ENCODE data around the gene GNAT1.

Gene GNAT1

DNA sequence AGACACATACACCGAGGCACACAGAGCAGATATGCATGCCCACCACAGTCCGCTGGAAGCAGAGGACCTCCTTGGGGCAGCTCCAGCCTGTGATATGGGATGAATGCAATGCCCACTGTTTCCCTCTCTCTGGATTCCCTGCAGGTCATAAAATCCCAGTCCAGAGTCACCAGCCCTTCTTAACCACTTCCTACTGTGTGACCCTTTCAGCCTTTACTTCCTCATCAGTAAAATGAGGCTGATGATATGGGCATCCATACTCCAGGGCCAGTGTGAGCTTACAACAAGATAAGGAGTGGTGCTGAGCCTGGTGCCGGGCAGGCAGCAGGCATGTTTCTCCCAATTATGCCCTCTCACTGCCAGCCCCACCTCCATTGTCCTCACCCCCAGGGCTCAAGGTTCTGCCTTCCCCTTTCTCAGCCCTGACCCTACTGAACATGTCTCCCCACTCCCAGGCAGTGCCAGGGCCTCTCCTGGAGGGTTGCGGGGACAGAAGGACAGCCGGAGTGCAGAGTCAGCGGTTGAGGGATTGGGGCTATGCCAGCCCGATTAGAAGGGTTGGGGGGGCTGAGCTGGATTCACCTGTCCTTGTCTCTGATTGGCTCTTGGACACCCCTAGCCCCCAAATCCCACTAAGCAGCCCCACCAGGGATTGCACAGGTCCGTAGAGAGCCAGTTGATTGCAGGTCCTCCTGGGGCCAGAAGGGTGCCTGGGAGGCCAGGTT lies at the start of gene GNAT1:
Gene GNAT1 (plus strand): TSS at position 675 of the 725 bp plus-strand sequence. CDS start 116 bp downstream, outside the sequence.
- DNase-seq, result no peak

DNA sequence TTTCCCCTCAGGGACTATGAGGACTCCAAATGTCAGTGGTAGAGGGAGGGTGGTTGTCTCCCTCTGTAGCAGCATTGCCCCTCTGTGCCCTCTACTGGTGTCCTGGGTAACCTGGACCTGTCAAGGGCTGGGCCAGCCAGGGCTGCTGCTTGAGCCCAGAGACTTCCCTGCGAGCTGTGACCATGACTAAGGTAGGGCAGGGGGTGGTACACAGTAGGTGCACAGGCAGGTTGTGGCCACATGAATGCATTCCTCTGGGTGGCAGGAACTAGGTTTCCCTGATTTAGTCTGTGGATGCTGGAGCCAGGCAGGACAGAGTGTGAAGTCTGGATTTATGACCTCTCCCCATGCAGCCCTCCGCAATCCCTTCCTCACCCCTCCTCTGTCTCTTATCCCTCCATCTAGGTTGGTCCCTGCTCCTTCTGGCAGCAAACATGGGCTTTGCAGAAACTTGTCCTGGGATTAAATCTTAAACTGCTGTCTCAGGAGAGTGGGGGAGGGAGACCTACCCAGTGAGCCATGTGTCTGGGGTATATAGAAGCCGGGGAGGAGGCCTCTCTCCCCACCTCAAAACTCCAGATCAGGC lies 45.0 kb upstream of the GNAT1 start:
- DNase-seq, result no peak

DNA sequence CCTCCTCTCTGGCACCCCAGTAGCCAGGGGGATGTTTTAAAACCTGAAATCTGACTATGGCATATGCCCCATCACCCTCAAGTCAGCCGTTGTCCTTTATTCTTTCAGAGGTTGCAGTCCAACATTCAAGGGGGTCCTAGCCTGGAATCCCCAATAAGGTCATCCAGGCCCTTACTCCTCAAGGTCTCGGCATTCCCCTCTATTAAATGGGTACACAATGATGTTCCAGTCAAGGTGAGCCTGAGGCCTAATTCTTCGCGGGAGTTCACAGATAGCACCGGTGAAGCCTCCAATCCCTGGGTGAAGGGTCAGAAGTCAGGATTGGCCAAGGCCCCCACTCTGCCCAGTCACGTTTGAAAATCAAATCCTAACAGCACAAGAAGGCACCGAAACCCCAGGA lies 44.4 kb upstream of the GNAT1 start:
- no peak for DNase-seq

DNA sequence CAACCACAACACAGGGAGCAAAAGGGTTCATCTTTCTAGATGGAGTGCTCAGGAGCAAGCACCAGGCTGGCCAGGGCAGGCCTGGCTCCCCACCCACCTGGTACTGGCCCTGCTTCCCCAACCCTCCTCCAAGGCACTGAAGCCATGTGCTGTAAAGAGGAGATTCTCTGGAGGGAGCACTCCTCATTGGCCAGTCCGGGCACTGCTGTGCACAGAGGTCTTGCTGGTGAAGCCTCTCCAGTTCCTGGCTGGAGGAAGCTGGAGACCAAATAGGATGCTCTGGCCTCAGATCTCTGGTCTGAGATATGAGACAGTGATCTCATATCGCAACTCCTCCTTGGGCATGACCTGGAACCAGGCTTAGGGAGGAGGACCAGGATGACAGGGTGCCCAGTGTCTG lies 44.0 kb upstream of the GNAT1 start:
- no peak for DNase-seq

DNA sequence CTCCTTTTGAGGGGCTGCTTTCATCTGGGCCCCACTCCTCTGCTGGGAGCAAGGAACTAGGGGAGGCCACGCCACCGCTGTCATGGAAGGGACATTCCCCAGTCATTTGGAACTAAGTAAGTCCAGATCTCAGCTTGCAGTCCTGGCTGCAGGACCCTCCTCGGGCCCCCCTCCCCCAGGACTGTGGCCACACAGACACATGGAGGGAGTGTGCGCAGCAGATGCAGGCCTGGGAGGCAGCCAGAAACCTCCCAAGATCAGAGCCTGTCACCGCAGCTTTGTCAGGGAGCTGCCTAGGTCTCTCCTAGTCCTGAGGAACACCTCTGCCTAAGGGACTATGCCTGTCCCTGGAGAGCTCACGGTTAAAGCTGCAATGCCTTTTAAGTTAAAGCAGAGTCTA lies 43.5 kb upstream of the GNAT1 start:
- DNase-seq, result no peak

DNA sequence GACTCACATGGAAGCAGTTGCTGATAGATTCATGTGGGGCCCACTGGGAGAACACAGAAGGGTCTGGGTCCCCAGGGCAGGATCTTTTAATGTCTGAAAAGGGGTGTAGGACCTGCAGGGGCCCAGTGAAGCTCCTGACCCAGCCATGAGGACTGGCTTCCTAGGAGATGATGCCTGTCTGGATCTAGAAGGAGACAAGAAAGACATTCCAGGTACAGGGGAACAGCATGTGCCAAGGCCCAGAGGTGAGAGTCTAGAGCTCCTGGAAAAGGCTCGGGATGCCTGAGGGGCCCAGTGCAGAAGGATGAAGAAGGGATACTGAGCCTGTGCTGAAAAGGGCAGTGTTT lies 41.0 kb upstream of the GNAT1 start:
- DNase-seq, result no peak

DNA sequence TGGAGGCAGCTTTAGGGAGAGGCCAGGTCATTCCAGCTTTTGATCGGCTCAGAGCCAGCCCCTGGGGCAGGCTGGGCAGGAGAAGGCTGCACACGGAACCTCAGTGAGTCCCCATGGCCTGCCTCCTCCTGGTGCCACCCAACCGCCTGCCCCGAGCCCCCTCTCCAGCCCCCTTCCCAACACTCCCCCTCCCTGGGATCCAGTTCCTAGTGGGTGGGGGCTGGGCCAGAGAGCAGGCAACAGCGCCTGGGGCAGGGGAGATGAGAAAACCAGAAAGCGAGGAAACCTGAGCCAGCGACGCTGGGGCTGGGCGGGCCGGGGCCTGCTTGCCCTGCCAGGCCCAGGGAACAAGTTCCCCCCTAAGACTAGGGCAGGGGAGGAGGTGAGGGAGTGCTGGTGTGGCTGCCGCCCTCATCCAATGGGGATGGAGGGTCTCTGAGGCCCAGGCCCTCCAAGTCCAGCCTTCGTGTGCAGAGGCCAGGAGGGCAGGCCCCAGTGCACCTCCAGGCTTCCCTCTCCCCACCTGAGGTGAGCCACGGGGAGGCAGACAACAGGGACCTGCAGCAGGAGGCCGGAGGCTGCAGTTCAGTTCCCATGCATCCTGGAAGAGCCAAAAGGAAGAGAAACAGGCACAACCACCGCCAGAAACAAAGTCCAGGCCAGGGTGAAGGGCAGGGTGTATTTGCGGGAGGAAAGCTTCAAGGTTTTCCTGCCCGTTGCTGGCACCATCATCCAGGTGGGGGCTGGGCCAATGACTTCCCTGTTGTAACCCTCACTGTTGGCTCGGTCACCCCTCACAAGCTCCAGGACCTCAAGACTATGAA lies 40.3 kb upstream of the GNAT1 start:
- DNase-seq, result no peak

DNA sequence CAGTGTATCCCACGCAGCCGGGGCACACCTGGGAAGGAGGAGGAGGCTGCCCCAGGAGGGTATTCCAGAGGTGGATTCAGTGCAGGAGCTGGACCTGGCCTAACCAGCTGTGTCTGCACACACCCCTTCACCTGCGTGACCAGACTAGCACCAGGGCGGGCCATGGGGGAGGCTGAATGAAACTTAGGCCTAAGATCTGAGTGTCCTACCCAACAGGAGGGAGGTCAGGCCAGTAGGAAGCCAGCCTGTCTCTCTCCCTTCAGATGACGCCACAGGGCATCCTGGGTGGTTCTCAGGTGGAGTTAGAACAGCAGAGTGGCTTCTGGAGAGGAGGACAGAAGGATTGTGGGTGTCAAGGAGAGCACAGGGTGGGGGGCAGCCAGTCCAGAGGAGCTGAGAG lies 39.7 kb upstream of the GNAT1 start:
- no peak for DNase-seq

DNA sequence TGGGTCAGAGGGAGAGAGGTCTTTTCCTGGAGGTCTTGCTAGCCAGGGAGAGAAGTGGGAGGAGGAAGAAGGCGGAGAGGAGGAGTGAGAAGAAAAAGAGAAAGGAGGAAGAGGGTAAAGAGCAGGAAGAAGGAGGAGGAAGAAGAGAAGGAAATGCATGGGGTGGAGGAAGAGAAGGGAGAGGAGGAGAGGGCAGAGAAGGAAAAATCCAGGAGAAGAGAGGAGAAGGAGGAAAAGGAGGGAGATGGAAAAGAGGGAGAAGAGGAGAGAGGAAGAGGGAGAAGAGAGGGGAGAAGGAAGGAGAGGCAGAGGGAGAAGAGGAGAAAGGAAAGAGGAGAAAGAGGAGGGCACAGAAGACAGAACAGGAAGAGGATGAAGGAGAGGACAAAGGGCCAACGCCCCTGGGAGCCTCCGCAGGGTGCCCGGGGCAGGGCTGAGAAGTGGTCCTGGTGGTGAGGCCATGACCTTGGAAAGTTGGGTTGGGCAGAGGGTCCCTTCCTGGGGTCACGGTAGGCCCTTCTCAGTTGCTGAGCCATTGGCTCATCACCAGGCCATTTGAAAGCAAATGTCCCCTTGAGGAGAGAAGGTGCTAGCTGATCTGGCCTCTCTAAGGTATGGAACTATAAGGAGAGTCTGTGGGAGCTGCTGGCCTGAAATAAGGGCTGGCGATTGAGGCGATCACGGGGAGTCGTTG lies 37.5 kb upstream of the GNAT1 start:
- no peak for DNase-seq

DNA sequence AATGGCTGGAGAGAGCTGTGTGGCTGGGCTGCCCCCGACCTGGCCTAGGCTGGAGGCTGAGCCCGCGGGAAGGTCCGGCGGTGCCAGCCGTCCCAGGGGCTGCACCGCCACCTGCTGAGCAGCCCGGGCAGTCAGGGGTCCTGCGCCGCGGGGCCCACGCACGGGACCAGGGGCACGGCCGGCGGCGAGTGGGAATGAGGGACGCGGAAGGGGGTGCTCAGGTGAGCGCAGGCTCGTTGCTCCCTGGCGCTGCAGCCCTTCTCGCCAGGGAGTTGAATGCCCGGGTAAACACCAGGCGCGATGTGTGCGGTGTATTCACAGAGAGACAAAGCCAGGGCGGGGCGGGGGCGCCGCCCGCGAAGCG lies 37.0 kb upstream of the GNAT1 start:
- DNase-seq, result no peak

DNA sequence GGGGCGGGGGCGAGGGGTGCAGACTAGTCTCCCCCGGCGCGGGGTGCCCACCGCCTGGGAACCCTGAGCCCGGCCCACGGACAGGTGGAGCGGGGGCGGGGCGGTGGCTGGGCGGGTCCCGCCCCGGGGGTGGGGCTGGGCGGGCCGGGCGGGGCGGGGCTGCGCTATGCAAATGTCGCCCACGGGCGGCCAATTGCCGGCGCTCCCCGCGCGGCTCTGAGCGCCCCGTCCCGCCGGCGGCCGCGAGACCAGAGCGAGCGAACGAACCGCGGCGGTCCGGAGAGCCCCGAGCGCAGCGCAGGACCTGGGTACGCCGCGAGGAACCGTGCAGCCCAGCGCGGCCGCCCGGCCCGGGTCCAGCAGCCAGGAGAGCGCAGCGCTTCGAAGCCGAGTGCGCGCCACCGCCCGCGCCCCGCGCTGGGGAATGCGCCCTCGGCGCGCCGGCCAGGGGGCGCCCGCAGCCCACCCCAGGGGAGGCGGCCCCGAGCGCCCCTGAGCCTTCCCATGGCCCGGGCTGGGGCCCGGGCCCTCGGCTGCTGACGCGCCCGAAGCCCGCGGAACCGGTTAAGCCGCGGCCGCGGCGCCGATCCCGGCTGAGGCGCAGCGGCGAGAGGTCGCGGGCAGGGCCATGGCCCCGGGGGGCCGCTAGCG lies 36.4 kb upstream of the GNAT1 start, which contains the start of gene SEMA3F:
Gene SEMA3F (plus strand): TSS at position 485 of the 651 bp plus-strand sequence. CDS start 4,299 bp downstream, outside the sequence.
- DNase-seq, result peak; percentile 67

DNA sequence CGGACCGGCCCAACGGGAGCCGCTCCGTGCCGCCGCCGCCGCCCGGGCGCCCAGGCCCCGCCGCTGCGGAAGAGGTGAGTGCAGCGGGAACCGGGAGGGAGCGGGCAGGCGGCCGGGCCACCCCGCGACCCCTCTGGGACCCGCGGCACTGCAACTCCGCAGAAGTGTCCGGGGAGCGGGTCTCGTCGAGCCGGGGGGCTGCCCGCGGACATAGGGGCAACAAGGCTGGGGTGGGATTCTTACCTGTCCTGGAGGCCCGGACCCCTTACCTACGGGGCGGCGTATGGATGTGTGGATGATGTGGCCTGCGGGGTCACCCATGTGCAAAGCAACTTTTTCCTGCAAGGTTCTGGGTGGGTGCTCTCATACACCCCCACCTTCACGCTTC lies 35.9 kb upstream of the GNAT1 start:
- DNase-seq, result no peak

DNA sequence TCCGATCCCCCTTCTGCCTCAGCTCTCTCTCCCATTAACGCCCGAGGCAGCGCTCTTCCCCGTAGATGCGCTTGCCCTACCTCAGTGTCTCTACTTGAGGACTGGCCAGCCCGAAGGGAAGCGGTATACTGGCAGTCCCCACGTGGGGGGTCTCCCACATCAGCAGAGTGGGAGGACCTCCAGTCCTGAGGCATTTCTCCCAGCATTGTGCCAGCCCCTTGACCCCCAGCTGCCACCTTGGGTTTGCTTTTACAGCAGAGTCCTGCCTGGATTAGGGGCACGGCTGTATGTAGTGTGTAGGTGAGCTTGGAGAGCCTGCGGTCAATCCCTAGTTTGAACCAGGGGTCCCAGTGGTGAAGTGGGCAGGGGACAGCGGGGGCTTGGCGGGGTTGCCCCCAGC lies 35.5 kb upstream of the GNAT1 start:
- DNase-seq, result no peak

DNA sequence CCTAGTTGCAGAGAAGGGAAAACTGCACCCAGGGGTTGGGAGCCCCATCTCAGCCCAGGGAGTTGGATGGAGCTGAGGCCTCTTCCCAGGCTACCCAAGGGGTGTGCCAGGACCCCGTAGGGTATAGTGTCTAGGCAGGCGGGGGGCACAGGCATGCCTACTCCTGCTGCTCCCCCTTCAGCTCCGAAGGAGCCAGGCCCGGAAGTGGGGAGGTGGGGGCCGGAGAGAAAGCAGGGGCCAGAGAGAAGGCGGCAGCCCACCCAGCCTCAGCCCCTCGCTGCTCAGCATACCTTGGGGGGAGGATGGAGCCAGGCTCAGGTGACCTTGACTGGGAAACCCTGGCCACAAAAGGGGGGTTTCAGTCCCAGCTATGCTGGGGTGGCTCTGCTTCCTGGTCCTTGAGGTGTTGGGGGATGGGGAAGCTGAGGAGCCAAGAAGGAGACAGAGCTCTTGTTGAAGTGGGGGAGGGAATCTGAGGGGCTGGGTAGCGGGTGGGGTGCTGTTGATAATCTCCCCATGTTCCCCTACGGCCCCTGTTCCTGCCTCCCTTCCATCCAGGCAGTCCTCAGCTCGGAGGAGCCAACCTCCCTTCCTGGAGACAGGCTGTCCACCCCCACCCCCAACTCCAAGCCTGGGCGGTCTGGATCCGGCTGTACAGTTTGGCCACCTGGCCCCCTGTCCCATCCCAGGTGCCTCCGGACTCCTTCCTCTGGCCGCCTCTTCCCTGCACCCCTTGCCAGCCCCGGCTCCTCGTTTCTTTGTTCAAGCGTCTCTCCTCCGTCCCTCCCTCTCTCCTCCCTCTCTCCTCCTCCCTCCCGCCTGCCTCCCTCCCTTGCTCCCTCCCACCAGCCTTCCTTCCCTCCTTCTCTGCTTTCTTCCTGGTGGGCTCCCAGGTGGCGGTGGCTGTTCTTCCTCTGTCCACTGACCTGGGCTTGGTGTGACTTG lies 34.6 kb upstream of the GNAT1 start:
- no peak for DNase-seq

DNA sequence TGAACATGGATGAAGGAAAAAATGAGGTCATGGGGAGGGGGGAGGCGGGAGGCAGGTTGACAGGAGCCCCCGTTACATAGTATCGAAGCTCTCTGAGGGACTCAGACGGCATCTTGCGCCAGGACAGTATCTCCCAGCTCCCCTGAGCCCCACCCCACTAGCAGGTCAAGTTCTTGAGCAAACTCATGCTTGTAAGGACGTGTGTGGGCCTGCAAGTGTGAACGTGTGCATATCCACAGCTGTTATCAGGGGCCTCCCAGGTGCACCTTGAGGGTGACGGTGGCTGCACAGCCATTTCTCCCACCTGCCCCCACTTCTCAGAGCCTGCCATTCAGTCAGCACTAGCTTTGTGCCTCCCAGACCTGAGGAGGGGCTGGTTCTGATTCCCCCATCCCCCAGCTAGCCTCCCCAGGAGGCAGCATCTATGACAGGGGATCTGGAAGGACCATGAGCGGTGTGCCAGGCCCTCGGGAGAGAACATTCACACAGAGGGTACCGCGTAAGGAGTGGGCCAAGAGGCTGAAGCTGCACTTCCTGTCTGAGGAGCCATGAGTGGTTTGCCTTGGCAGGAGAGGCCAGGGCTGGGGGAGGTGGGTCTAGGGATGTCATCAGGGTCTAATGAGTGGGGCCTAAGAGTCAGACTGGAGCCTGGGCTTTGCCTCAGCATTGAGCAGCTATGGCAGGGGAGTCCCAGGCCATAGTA lies 33.4 kb upstream of the GNAT1 start:
- no peak for DNase-seq

DNA sequence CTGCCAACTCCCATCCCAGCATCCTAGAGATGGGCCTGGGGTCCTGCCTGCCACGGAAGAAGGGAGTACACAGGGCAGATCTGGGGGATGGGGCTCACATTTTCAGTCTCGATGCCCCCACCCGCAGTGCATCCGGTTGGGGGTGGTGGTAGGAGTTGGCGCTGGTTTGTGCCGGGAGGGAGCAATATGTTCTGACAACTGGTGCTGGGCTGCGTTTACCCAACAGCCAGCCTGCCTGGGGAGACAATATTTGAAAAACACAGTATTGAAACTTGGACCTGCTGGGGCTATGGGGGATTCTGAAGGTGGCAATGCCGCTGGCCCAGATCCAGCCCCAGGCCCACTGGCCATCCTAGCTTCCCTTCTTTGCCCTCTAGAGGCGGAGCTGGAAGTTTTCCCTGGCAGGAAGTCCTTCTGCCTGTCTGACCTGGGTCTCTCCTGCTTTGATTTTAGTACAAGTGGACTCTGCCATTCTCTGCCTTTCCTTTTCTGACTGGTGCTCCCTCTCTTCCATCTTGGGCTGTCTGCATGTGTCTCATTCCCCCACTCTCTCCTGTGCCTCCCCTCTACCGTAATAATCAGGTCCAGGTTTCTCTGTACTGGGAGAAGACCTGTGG lies 32.8 kb upstream of the GNAT1 start:
- DNase-seq, result no peak

DNA sequence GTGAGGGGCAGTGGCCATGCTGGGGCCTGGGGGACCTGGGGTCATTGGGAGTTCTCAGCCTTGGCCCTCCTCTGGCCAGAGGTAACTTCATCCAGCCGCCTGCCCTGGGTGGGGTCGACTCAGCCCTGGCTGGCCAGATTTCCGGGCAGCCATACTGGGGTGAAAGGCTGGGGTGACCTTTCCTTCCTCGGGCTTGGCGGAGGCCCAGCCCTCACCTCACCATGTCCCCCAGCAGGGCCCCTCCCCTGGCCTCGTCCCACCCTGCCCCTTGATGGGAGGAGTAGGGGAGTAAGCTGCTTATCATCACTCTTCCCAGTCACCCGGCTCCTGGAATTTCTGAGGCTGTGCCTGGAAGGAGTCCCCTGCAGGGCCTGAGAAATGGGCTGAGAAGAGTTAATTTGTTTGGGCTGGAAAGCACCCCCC lies 30.8 kb upstream of the GNAT1 start:
- DNase-seq, result no peak

DNA sequence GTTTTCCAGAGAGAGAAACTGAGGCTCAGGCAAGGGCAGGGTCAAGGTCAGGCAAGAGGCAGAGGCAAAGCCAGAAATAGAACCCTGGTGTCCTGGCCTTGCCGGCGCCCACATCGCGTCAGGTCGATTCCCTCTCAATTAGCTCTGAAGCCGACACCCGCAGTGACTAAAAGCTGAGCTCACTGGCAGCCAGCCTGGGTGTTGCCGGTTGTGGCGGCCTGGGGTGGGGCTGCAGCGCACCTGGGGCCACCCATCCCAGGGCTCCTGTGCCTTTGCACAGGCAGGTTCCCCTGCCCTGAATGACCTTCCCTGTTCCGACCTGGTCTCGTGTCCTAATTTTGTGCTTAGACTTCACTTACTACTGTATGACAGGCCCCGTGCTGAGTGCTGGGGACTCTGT lies 30.1 kb upstream of the GNAT1 start:
- DNase-seq, result no peak

DNA sequence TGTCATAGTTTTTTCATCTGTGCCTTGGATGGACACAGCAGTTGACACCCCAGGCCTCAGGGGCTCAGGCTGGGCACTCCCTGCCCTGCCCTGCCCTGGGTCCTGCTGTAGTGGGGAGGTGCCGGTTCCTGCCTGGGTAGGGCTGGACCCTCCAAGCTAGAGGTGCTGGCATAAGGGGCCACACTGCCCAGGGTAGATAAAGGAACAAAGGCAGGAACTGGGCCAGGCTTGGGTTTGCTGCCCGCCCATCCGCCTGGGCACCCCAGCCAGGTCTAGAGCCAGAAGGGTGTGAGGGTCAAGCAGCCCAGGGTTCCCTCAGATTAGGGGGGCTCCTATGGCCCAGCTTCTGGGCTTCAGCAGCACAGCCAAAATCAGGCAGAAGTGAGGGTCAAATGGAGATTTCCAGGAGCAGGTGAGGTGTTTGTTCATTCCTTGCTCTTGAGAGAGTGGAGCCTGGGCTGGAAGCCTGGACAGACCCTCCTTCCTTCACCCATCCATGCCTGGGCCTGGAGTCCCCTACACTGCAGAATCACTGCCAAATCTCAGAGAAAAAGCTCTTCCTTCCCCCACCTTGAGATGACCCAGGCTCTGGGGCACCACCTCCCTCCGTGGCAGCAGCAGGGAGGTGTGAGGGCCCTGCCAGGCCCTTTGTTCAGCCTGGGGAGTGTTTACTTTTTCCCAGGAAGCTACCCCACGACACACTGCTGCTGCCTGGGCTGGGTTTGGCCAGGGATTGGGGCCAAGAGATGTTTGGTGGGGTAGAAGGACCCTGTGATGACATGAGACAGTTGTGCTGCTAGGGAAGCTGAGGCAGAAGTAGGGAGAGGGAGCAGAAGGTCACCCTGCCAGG lies 29.2 kb upstream of the GNAT1 start:
- DNase-seq, result no peak

All from EL (cell line).